Vagina (tissue), 2 donors: Measurements from ENCODE around the gene TVP23B.
"Not testable (repeated sequence)": the region's sequence is repeated elsewhere in the genome, so short reads cannot be mapped to it uniquely, and the experiment has no call there.

Source experiments
- POLR2A ChIP-seq, 2 donors: fragments of 450-650 bp; IDR thresholded peaks; one replicate each; pipeline ENCODE4 v1.6.1; 2017; ENCODE audit warnings: antibody characterized with exemption in 2 of 2, mild to moderate bottlenecking in 2 of 2, moderate library complexity in 2 of 2
- POLR2AphosphoS5 ChIP-seq, 2 donors: sonication (generic); formaldehyde crosslinking; IDR thresholded peaks; one replicate each; pipeline ENCODE4 v1.9.0; 2017; ENCODE audit warnings: antibody characterized with exemption in 2 of 2, mild to moderate bottlenecking in 2 of 2, low read depth in 1 of 2; ENCODE audit not compliant: insufficient read depth in 1 of 2
- TF ChIP-seq, protein P1 (sequence below), 3 experiments: fragments of 450-650 bp in 2 of 3; fragments of 200-600 bp in 1 of 3; sonication (generic) in 1 of 3; IDR thresholded peaks; one replicate each; pipeline ENCODE4 v1.5.1; 2017 to 2019; ENCODE audit warnings: antibody characterized with exemption in 3 of 3, mild to moderate bottlenecking in 2 of 3, moderate library complexity in 2 of 3

DNA sequence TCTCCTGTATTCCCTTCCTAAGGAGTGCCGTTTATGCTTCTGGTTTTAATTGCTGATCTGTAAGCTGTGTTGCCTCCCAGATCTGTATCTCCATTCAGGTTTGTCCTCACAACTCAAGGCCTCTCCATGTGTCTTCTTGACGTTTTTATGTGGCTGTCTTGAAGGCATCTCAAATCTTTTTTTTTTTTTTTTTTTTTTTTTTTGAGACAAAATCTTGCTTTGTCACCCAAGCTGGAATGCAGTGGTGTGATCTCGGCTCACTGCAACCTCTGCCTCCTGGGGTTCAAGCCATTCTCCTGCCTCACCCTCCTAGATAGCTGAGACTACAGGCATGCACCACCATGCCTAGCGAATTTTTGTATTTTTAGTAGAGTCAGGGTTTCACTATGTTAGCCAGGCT, 13.9 kb downstream of the TVP23B start:
- TF ChIP-seq, protein P1, sequence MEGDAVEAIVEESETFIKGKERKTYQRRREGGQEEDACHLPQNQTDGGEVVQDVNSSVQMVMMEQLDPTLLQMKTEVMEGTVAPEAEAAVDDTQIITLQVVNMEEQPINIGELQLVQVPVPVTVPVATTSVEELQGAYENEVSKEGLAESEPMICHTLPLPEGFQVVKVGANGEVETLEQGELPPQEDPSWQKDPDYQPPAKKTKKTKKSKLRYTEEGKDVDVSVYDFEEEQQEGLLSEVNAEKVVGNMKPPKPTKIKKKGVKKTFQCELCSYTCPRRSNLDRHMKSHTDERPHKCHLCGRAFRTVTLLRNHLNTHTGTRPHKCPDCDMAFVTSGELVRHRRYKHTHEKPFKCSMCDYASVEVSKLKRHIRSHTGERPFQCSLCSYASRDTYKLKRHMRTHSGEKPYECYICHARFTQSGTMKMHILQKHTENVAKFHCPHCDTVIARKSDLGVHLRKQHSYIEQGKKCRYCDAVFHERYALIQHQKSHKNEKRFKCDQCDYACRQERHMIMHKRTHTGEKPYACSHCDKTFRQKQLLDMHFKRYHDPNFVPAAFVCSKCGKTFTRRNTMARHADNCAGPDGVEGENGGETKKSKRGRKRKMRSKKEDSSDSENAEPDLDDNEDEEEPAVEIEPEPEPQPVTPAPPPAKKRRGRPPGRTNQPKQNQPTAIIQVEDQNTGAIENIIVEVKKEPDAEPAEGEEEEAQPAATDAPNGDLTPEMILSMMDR (IDR thresholded peaks at IDR 0.05): not testable (repeated sequence)
- TF ChIP-seq POLR2A (IDR thresholded peaks at IDR 0.05); POLR2AphosphoS5 (IDR thresholded peaks at IDR 0.05; ENCODE audit: insufficient read depth in 1 of 2, low read depth in 1 of 2): not testable (repeated sequence)
